ENCODE results near the gene SMYD5. TPM values are rescaled to one million over a fixed set of nuclear protein-coding genes. Genes with fewer than 3 reads are reported as not detected.

SMYD5 gene
- total RNA-seq, 2 donors from 2014 or later, result 34.9 to 35.4 TPM

DNA sequence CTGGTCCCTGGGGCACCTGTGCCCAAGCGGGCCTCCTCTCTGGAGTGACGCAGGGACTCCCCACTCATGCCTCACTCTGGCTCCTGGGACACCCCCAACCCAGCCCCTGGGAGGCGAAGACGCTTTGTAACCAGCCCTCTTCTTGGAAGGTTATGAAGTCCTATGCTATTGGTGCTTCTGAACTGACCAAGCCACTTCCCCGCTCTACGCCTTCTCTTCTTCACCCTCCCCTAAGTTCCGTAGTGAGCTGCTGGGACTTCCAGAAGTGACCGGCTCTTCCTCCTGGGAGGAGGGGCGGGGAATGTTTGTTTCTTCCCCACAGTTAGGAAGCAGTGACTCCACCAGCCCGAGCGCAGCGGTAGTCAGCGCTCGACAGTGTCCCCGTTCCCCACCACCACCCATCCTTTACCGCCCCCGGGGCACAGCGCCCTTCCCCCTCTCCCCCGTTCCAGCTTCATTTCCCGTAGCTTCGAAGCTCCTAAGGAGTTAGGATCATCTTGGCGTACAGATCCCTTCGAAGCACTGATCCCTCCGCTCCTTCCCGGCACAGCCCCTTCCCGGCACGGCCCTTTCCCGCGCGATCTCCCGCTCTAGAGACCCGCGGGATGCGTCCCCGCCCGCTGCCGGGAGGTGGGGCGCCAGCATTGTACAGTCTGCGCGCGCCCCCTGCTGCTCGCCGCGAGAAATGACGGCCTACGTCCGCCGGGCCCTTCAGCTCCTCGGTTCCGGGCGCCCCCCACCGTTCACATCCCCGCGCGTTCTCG, 37.0 kb upstream of the SMYD5 start:
- Histone ChIP-seq H3K27ac (ENCODE audit: low read depth, low read length) (no peak overlapping the region), H3K9me3 (ENCODE audit: control insufficient read depth, low read length) (no peaks in the 10 kb centered on the region), H3K4me1 (ENCODE audit: control insufficient read depth, insufficient read depth, low read length) (no peaks in the 10 kb centered on the region), H3K4me3 (ENCODE audit: low read length) (peak overlapping the region; percentile 91), H3K27me3 (ENCODE audit: control insufficient read depth, insufficient read depth, low read length, poor library complexity, severe bottlenecking) (peaks cover 66% of the 10 kb centered on the region), H3K36me3 (ENCODE audit: control insufficient read depth, insufficient read depth, low read length) (no peaks in the 10 kb centered on the region), H3K9ac (ENCODE audit: extremely low read depth, low read length, poor library complexity, severe bottlenecking) (no peak overlapping the region)
- TF ChIP-seq, protein P1, sequence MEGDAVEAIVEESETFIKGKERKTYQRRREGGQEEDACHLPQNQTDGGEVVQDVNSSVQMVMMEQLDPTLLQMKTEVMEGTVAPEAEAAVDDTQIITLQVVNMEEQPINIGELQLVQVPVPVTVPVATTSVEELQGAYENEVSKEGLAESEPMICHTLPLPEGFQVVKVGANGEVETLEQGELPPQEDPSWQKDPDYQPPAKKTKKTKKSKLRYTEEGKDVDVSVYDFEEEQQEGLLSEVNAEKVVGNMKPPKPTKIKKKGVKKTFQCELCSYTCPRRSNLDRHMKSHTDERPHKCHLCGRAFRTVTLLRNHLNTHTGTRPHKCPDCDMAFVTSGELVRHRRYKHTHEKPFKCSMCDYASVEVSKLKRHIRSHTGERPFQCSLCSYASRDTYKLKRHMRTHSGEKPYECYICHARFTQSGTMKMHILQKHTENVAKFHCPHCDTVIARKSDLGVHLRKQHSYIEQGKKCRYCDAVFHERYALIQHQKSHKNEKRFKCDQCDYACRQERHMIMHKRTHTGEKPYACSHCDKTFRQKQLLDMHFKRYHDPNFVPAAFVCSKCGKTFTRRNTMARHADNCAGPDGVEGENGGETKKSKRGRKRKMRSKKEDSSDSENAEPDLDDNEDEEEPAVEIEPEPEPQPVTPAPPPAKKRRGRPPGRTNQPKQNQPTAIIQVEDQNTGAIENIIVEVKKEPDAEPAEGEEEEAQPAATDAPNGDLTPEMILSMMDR (conservative IDR thresholded peaks at IDR 0.05), result peak; percentile 98
- WGBS, 2 experiments (ENCODE audit: insufficient coverage in 1 of 2, insufficient read length in 1 of 2), result 0% methylated on average over 8 to 56 of the region's 56 CpGs
- DNase-seq, result peak; percentile 94
- Mint-ChIP-seq H3K4me3 (peak overlapping the region; percentile 72), H3K9me3 (no peaks in the 10 kb centered on the region), H3K4me1 (peaks cover 15% of the 10 kb centered on the region), H3K36me3 (ENCODE audit: low read depth) (no peaks in the 10 kb centered on the region), H3K27ac (peak overlapping the region; percentile 26), H3K27me3 (ENCODE audit: insufficient read depth) (peaks cover 80% of the 10 kb centered on the region)

DNA sequence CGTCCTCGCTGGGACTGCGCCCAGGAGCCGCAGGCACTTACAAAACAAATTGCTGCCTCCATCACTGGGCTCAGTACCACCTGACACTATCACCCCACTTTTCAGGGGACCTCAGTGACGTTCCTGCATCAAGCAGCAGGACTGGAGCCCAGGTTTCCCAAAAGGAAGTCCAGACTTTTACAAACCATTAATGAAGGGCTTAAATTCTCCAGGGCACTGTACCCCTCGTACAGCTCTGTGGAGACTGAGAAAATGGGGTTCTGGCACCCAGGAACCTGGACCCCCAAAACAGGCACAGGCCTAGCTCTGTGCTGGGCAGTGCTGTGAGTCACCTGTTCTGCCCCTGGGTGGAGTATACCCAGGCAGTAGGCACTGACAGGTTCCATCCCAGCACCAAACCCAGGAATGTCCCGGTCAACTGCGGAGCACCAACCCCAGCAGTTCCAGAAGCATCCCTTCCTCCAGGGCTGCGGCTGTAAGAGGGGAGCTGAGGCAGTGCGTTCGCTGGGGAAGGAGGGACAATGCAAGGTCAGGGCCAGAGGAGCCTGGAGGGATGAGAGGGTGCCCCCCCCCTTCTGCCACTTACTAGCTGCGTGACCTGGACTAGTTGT, 36.3 kb upstream of the SMYD5 start:
- H3K4me3 ChIP-seq (ENCODE audit: low read length), result peak overlapping the region; percentile 91
- H3K9ac ChIP-seq (ENCODE audit: extremely low read depth, low read length, poor library complexity, severe bottlenecking), result no peak overlapping the region
- peaks cover 66% of the 10 kb centered on the region for H3K27me3 ChIP-seq (ENCODE audit: control insufficient read depth, insufficient read depth, low read length, poor library complexity, severe bottlenecking)
- no peaks in the 10 kb centered on the region for H3K36me3 Mint-ChIP-seq (ENCODE audit: low read depth)
- no peak overlapping the region for H3K27ac Mint-ChIP-seq
- H3K27me3 Mint-ChIP-seq (ENCODE audit: insufficient read depth), result peaks cover 83% of the 10 kb centered on the region
- no peaks in the 10 kb centered on the region for H3K9me3 ChIP-seq (ENCODE audit: control insufficient read depth, low read length)
- no peaks in the 10 kb centered on the region for H3K9me3 Mint-ChIP-seq
- H3K27ac ChIP-seq (ENCODE audit: low read depth, low read length), result no peak overlapping the region
- peaks cover 15% of the 10 kb centered on the region for H3K4me1 Mint-ChIP-seq
- peak; percentile 75 for DNase-seq
- peak overlapping the region; percentile 72 for H3K4me3 Mint-ChIP-seq
- H3K4me1 ChIP-seq (ENCODE audit: control insufficient read depth, insufficient read depth, low read length), result no peaks in the 10 kb centered on the region
- no peaks in the 10 kb centered on the region for H3K36me3 ChIP-seq (ENCODE audit: control insufficient read depth, insufficient read depth, low read length)
- 0 to 35% methylated on average over 2 to 12 of the region's 12 CpGs for WGBS, 2 experiments (ENCODE audit: insufficient coverage in 1 of 2, insufficient read length in 1 of 2)
- TF ChIP-seq, protein P1 (conservative IDR thresholded peaks at IDR 0.05), result peak; percentile 17

DNA sequence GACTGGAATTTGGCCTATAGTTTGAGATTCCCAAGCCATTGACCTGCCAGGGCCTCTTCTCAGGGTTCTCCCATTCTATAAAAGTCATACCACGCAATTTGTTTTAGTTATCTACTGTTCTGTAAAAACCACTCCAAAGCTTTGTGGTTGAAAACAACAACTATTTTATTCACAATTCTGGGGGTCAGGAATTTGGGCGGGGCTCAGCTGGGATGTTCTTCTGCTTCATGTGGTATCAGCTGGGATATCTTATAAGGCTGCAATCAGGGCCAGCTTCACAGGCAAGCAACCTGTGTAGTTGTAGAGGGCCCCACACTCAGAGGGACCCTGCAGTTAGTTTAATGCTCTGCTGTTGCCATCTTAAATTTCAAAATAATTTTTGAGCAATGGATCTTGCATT, 28.1 kb upstream of the SMYD5 start:
- Histone ChIP-seq H3K9me3 (ENCODE audit: control insufficient read depth, low read length) (no peaks in the 10 kb centered on the region), H3K4me1 (ENCODE audit: control insufficient read depth, insufficient read depth, low read length) (no peaks in the 10 kb centered on the region), H3K4me3 (ENCODE audit: low read length) (no peak overlapping the region), H3K36me3 (ENCODE audit: control insufficient read depth, insufficient read depth, low read length) (no peaks in the 10 kb centered on the region), H3K9ac (ENCODE audit: extremely low read depth, low read length, poor library complexity, severe bottlenecking) (no peak overlapping the region), H3K27me3 (ENCODE audit: control insufficient read depth, insufficient read depth, low read length, poor library complexity, severe bottlenecking) (peaks cover 33% of the 10 kb centered on the region), H3K27ac (ENCODE audit: low read depth, low read length) (no peak overlapping the region)
- Mint-ChIP-seq H3K27me3 (ENCODE audit: insufficient read depth) (peaks cover 69% of the 10 kb centered on the region), H3K27ac (no peak overlapping the region), H3K4me1 (no peaks in the 10 kb centered on the region), H3K36me3 (ENCODE audit: low read depth) (no peaks in the 10 kb centered on the region), H3K4me3 (no peak overlapping the region), H3K9me3 (peaks cover 4% of the 10 kb centered on the region)
- WGBS, 2 experiments (ENCODE audit: insufficient coverage in 1 of 2, insufficient read length in 1 of 2), result 76% methylated on average over 2 of the region's 2 CpGs; no CpG with 5 or more reads in 1 of the 2 experiments
- TF ChIP-seq, protein P1 (conservative IDR thresholded peaks at IDR 0.05), result no peak
- no peak for DNase-seq

Measured in endodermal cell (in vitro differentiated cells).